ENCODE results near the gene IL23R.

The IL23R gene

DNA sequence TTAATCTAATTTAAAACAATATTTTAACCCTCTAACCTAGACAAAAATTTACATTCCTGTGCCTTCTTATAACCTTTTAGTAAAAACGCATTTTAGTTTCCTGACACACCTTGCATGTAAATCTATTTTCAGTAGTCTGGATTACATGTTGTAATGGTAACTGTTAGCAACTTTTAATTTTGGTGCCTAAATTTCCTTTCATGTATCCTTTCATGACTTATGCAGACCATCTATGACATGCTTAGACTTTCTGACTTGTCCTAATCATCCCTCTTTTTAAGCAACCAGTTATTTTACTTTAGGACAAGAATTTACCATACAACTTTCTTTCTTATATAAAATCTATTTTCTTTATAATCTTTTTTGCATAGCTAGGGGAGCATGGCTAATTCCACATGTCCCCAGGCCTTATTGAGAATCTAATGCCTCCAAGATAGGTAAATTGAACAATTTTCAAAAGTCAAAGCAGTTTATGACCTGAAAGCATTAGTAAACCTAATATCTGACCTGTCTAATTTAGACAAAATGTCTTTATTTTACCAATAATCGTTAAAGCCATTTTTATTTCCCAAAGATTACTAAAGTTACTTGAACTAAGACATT is 83.9 kb downstream of the IL23R start:
- no peak for DNase-seq (ENCODE audit: extremely low spot score)
- ChIA-PET CTCF (interaction anchor here (0.6 kb wide), 1 partner anchor 254 kb away, joined by 3 read pairs; no protein-coding TSS in a partner anchor), POLR2A (no interaction called here)
- TF ChIP-seq PKNOX1 (IDR thresholded peaks at IDR 0.05) (no peak), TARDBP (IDR thresholded peaks at IDR 0.05) (no peak), LEF1 (IDR thresholded peaks at IDR 0.05; ENCODE audit: borderline replicate concordance) (no peak), FOXK2 (IDR thresholded peaks at IDR 0.05) (no peak), BHLHE40 (IDR thresholded peaks at IDR 0.05; ENCODE audit: borderline replicate concordance) (no peak), NFRKB (IDR thresholded peaks at IDR 0.05) (no peak), ARNT (IDR thresholded peaks at IDR 0.05) (no peak), ELF4 (IDR thresholded peaks at IDR 0.05) (no peak), FOXM1 (IDR thresholded peaks at IDR 0.05; ENCODE audit: borderline replicate concordance) (no peak), HDGF (IDR thresholded peaks at IDR 0.05; ENCODE audit: borderline replicate concordance) (no peak)

GRCh38 chr1:67256291-67257172 is 90.3 kb downstream of the IL23R start:
- no peak for DNase-seq (ENCODE audit: extremely low spot score)
- TF ChIP-seq L3MBTL2 (conservative IDR thresholded peaks at IDR 0.05) (no peak), ARNT (IDR thresholded peaks at IDR 0.05) (no peak), CTBP1 (IDR thresholded peaks at IDR 0.05; ENCODE audit: borderline replicate concordance) (no peak), SP1 (IDR thresholded peaks at IDR 0.05) (no peak), NFRKB (IDR thresholded peaks at IDR 0.05) (no peak), FOXK2 (IDR thresholded peaks at IDR 0.05) (no peak), BHLHE40 (IDR thresholded peaks at IDR 0.05; ENCODE audit: borderline replicate concordance) (no peak), LEF1 (IDR thresholded peaks at IDR 0.05; ENCODE audit: borderline replicate concordance) (no peak), ELF4 (IDR thresholded peaks at IDR 0.05) (no peak), FOXM1 (IDR thresholded peaks at IDR 0.05; ENCODE audit: borderline replicate concordance) (no peak), SUZ12 (IDR thresholded peaks at IDR 0.05) (no peak), ZNF384 (IDR thresholded peaks at IDR 0.05) (no peak), HDGF (IDR thresholded peaks at IDR 0.05; ENCODE audit: borderline replicate concordance) (no peak), FOXA1 (IDR thresholded peaks at IDR 0.05) (no peak), TARDBP (IDR thresholded peaks at IDR 0.05) (no peak), PKNOX1 (IDR thresholded peaks at IDR 0.05) (no peak)
- ChIA-PET POLR2A (no interaction called here), CTCF (no interaction called here)

- CTCF ChIA-PET, result no interaction called here
- no peak for TF ChIP-seq FOXA1 (IDR thresholded peaks at IDR 0.05)
- no peak for DNase-seq (ENCODE audit: extremely low spot score)
- POLR2A ChIA-PET, result no interaction called here
Observed at GRCh38 chr1:67257173-67257535, 90.9 kb downstream of the IL23R start.

- no peak for DNase-seq (ENCODE audit: extremely low spot score)
- TF ChIP-seq FOXK2 (IDR thresholded peaks at IDR 0.05) (no peak), TARDBP (IDR thresholded peaks at IDR 0.05) (no peak), FOXM1 (IDR thresholded peaks at IDR 0.05; ENCODE audit: borderline replicate concordance) (no peak), FOXA1 (IDR thresholded peaks at IDR 0.05) (no peak), CTBP1 (IDR thresholded peaks at IDR 0.05; ENCODE audit: borderline replicate concordance) (no peak), BHLHE40 (IDR thresholded peaks at IDR 0.05; ENCODE audit: borderline replicate concordance) (no peak), ZNF384 (IDR thresholded peaks at IDR 0.05) (no peak), L3MBTL2 (conservative IDR thresholded peaks at IDR 0.05) (no peak), SP1 (IDR thresholded peaks at IDR 0.05) (no peak), SUZ12 (IDR thresholded peaks at IDR 0.05) (no peak), PKNOX1 (IDR thresholded peaks at IDR 0.05) (no peak), NFRKB (IDR thresholded peaks at IDR 0.05) (no peak), HDGF (IDR thresholded peaks at IDR 0.05; ENCODE audit: borderline replicate concordance) (no peak), ELF4 (IDR thresholded peaks at IDR 0.05) (no peak), ARNT (IDR thresholded peaks at IDR 0.05) (no peak), LEF1 (IDR thresholded peaks at IDR 0.05; ENCODE audit: borderline replicate concordance) (no peak)
- ChIA-PET POLR2A (no interaction called here), CTCF (interaction anchor here (0.6 kb wide), 2 partner anchors 251 to 551 kb away, joined by 4 to 5 read pairs; no protein-coding TSS in a partner anchor)
Observed at GRCh38 chr1:67261680-67262079, 95.4 kb downstream of the IL23R start.

GRCh38 chr1:67262735-67263134 is 96.5 kb downstream of the IL23R start:
- TF ChIP-seq TARDBP (IDR thresholded peaks at IDR 0.05) (no peak), SP1 (IDR thresholded peaks at IDR 0.05) (no peak), FOXA1 (IDR thresholded peaks at IDR 0.05) (no peak), L3MBTL2 (conservative IDR thresholded peaks at IDR 0.05) (no peak), NFRKB (IDR thresholded peaks at IDR 0.05) (no peak), HDGF (IDR thresholded peaks at IDR 0.05; ENCODE audit: borderline replicate concordance) (no peak), FOXK2 (IDR thresholded peaks at IDR 0.05) (no peak), BHLHE40 (IDR thresholded peaks at IDR 0.05; ENCODE audit: borderline replicate concordance) (no peak), SUZ12 (IDR thresholded peaks at IDR 0.05) (no peak), FOXM1 (IDR thresholded peaks at IDR 0.05; ENCODE audit: borderline replicate concordance) (no peak), LEF1 (IDR thresholded peaks at IDR 0.05; ENCODE audit: borderline replicate concordance) (no peak), ELF4 (IDR thresholded peaks at IDR 0.05) (no peak), CTBP1 (IDR thresholded peaks at IDR 0.05; ENCODE audit: borderline replicate concordance) (no peak), PKNOX1 (IDR thresholded peaks at IDR 0.05) (no peak), ZNF384 (IDR thresholded peaks at IDR 0.05) (no peak), ARNT (IDR thresholded peaks at IDR 0.05) (no peak)
- ChIA-PET POLR2A (no interaction called here), CTCF (no interaction called here)
- no peak for DNase-seq (ENCODE audit: extremely low spot score)
